DMS114 treated with DMSO at 0.1 percent for 48 hours (cell line): ENCODE results near the gene MYOCD.
A peak's percentile ranks its signal among the peaks of the same experiment; 100 is the strongest.

ENCODE experiments used
- DNase-seq: peaks from one replicate; lab custom pipeline; 2025; ENCODE audit not compliant: unreplicated experiment; lab: John Stamatoyannopoulos, UW

Gene MYOCD

GRCh38 chr17:12743046-12743445, 77.4 kb downstream of the MYOCD start:
- DNase-seq, result no peak

- no peak for DNase-seq
Observed at GRCh38 chr17:12744298-12744697, 78.6 kb downstream of the MYOCD start.

- no peak for DNase-seq
Observed at GRCh38 chr17:12744786-12745185, 79.1 kb downstream of the MYOCD start.

GRCh38 chr17:12745486-12745885, 79.8 kb downstream of the MYOCD start:
- DNase-seq, result no peak

- DNase-seq, result no peak
Observed at GRCh38 chr17:12756786-12757185, 91.1 kb downstream of the MYOCD start.

GRCh38 chr17:12759090-12759489, 93.4 kb downstream of the MYOCD start:
- DNase-seq, result no peak

GRCh38 chr17:12765548-12765947, 99.9 kb downstream of the MYOCD start:
- no peak for DNase-seq

- no peak for DNase-seq
Observed at GRCh38 chr17:12768255-12768654, 102.6 kb downstream of the MYOCD start.

GRCh38 chr17:12769981-12770380, 104.3 kb downstream of the MYOCD start:
- no peak for DNase-seq

- no peak for DNase-seq
Observed at GRCh38 chr17:12773153-12773552, 107.5 kb downstream of the MYOCD start.

GRCh38 chr17:12789075-12789480, 123.4 kb downstream of the MYOCD start:
- peak; percentile 0 for DNase-seq

GRCh38 chr17:12789481-12790248, 124.0 kb downstream of the MYOCD start, which contains the start of gene ARHGAP44:
TSS of gene ARHGAP44 (plus strand) at chr17:12789498. CDS start at chr17:12789839, 341 bp downstream.
- no peak for DNase-seq

- DNase-seq, result no peak
Observed at GRCh38 chr17:12790249-12791106, 124.8 kb downstream of the MYOCD start.

GRCh38 chr17:12794919-12795532, 129.3 kb downstream of the MYOCD start:
- DNase-seq, result no peak

- DNase-seq, result no peak
Observed at GRCh38 chr17:12800855-12801365, 135.2 kb downstream of the MYOCD start.

- no peak for DNase-seq
Observed at GRCh38 chr17:12806630-12807029, 140.9 kb downstream of the MYOCD start.

- DNase-seq, result no peak
Observed at GRCh38 chr17:12808723-12809122, 143.0 kb downstream of the MYOCD start.

- DNase-seq, result no peak
Observed at GRCh38 chr17:12812877-12813276, 147.2 kb downstream of the MYOCD start.

- no peak for DNase-seq
Observed at GRCh38 chr17:12813664-12814063, 148.0 kb downstream of the MYOCD start.

- DNase-seq, result no peak
Observed at GRCh38 chr17:12814718-12815117, 149.0 kb downstream of the MYOCD start.

- DNase-seq, result no peak
Observed at GRCh38 chr17:12815642-12816141, 150.0 kb downstream of the MYOCD start.
